HG03108 (cell line): ENCODE results near the gene INSYN2A.

ENCODE experiments used
- ATAC-seq: cut with Tn5 transposase; IDR thresholded peaks from one replicate; pipeline ENCODE4 v1.9.1; 2021; ENCODE audit warnings: moderate library complexity; ENCODE audit not compliant: unreplicated experiment

Gene INSYN2A

DNA sequence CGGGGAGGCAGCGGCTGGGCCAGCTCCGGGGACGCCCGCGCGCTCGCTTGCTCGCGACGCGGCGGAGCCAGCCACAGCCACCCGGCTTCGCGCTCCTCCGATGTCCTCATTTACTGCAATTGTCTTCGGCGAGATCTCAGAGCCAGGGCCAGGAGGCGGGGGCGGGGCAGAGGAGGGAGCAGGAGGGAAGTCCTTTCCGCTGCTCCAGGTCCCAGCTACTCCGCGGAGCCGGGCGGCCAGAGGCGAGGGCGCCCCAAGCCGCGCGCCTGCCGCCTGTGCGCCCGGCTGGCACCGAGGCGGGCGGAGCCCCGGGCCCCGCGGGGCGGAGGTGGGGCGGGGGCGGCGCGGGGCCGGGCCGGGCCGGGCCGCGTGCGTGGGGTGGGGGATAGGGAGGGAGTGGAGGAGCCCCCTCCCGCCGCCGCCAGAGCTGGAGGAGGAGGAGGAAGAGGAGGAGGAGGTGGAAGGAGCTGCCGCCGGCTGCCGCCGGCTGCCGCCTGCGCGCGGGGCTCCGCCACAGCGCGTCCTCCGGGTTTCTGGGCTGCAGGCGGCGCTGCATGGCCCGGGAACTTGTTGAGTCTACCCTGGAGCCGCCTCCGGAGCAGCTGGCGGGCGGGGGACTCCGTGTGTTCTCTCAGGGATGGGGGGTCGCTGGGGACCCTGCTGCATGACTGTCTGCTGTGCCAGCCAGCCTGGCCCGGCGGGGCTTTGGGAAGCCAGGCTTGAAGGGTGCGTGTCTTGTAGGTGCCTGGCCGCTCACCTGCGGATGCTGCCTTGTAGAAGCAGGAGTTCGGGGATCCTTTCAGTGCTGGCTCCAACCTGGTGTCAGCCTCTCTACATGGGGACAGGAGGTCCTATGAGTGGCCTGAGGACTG is at the start of gene INSYN2A:
INSYN2A (minus strand) TSS at position 310 of the 872 bp plus-strand sequence. CDS start 20,196 bp downstream, outside the sequence.
- no peak for ATAC-seq

DNA sequence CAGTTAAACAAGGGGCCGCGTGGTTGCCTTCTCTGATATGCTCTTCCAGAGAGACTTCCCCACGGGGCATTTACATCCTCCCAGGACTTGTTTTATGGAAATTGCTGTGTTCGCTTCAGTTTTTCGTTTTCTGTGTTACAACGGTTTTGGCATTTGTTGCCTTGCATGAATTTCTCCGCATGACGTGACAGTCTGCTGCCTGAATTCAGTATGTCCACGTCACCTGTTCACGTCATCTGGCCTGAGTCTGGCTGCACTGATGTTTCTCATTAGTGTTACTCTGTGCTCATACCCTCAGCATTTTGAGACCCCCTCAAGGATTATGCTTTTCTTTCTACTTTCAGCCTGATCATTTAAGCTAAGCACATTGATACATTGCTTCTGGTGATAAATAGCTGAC is 49.1 kb upstream of the INSYN2A start:
- ATAC-seq: no peak

GRCh38 chr10:127243490-127244272 is 47.3 kb upstream of the INSYN2A start:
- ATAC-seq: no peak

DNA sequence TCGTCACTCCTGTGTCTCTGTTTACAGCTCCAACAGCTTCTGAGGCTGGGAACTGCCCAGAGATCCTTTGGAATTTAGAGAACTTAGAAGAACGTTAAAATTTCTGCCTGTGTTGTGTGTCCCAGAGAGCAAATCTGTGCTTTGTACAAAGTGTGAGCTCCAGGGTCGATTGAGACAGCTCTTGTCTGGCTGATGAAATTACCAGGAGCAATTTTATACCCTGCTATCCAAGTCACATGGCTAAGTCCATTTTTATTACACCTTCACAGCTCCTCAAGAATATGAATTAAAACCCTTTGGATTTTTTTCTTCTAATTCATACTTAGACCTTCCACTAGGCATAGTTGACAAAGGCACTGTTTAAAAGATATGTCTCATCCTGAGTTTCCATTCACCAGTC is 46.5 kb upstream of the INSYN2A start:
- no peak for ATAC-seq

DNA sequence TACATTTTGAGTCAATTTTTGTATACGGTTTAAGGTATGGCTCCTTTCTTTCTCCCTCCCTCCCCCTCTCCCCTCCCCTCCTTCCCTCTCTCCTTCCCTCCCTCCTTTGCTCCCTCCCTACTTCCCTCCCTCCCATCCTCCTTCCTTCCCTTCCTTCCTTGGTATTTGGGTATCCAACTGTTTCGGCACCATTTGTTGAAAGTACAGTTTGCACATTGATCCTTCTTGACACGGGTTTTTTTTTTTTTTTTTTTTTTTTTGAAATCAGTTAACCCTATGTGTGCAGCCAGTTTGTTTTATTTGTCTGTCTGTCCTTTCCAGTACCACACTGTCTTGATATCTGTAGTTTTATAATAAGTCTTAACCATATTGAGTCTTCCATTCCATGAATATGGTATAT is 39.9 kb upstream of the INSYN2A start:
- ATAC-seq: no peak

DNA sequence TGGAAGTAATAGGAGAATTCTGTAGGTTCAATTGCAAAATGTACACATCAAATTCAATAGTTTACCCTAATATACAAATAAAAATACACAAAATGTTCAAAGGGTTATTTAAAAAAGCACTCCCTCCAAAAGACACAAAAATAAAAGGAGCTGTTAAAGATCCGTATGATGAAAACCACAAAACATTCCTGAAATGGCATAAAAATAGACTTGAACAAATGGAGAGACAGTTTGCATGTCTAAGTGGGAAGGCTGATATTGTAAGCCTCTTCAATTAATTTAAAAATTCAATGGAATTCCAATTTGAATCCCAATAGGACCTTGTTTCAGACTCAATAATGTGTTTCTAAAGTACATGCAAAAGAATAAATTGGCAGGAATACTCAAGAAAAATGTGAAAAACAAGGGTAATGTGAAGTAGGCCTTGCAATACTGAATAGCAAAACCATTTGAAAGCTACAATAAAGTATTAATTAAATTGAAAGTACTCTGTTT is 38.0 kb upstream of the INSYN2A start:
- ATAC-seq: no peak

DNA sequence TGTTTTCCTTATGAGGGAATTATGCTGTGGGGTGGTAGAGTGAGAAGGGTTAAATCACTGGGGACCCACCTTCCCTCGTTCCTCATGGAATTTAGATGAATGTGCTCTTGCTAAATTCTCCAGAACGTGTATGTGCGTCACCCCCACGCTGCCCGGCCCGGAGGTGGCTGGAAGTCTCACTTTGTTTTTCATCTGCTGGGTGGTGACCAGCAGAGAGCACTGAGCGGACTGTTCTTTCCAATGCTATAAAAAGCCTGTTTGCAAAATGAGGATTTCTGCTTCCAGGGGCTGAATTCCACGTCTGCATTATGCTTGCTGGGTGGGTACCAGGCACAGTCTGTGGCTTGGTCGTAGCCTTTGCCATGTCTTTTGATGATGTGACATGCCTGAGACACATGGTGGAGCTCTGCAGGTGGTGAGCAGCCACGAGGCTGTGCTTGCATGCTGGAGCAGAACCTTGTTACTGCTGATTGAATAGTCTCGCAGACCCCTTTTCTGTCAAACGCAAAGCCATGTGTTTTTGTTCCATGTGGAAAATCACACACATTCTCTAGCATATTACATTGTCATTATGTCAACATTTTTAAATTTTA is 31.9 kb upstream of the INSYN2A start:
- ATAC-seq: no peak

- no peak for ATAC-seq
Measured at GRCh38 chr10:127227663-127228062, 31.3 kb upstream of the INSYN2A start.

- no peak for ATAC-seq
Measured at GRCh38 chr10:127227027-127227426, 30.6 kb upstream of the INSYN2A start.

DNA sequence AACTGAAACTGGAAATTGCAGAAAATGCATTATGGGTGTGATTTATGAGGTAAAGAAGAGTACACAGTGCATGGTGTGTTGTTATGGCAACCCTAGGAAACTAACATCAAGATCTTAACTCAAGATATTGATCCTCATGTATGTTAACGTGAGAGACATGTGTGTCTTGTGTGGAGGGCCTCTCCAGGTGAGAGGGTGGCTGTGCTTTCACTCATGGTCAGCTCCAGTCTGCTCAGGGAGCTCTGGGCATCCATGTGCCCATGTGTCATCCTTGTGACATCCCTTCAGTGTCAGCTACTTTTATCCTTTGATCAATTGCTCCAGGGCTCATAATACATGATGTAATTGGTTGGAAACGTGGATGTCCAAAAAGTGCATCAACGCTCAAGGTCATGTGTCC is 24.9 kb upstream of the INSYN2A start:
- ATAC-seq: no peak

DNA sequence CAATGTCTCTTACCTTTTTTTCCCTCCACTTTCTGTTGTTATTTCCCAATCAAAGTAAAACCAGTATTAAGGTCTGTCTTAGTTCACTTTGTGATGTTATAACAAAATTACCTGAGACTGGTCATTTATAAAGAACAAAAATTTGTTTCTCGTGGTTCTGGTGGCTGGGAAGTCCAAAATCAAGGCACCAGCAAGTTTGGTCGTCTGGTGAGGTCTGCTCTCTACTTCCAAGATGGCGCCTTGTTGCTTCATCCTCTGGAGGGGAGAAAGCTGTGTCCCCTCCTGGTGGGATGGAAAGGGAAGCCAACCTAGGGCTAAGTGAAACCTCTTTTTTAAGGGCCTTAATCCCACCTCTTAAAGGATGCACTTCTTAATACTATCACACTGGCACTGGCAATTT is 22.3 kb upstream of the INSYN2A start:
- ATAC-seq: no peak

GRCh38 chr10:127216786-127217185 is 20.4 kb upstream of the INSYN2A start:
- no peak for ATAC-seq

DNA sequence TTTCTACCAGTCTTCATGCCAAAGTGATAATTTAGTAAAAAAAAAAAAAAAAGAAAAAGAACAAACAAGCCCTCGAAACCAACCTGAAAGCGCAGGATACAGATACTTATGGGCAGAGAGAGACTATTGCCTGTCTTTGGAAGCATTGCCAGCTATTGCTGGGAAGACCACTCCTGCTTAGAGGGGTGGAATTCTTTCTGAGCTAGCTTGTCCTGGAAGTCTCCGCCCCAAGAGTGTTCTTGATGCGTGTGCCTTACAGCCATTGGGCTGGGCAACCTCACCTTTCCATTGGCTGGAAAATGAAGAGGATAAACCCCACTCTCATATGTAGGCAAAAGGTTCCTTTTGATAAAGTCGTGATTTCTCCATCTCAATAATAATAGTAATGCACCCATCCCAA is 19.9 kb upstream of the INSYN2A start:
- ATAC-seq: no peak

DNA sequence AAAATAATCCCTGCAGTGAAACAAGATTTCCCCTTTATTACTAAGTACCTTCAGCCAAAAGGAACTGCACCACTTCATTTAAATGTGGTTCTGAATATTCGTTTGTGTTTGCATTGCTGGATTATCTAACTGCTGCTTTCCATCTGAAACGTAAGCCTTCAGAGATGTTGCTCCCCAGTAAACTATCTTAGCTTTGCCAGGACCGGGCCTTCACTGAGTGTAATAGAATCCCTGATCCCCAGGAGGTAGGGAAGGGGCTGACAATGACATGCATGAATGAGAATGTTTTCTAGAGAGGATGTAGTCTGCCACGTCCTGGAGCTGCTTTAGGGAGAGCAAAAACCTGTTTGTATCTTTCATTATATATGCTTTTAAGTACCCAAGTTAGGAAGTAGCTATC is 19.5 kb upstream of the INSYN2A start:
- ATAC-seq: no peak

DNA sequence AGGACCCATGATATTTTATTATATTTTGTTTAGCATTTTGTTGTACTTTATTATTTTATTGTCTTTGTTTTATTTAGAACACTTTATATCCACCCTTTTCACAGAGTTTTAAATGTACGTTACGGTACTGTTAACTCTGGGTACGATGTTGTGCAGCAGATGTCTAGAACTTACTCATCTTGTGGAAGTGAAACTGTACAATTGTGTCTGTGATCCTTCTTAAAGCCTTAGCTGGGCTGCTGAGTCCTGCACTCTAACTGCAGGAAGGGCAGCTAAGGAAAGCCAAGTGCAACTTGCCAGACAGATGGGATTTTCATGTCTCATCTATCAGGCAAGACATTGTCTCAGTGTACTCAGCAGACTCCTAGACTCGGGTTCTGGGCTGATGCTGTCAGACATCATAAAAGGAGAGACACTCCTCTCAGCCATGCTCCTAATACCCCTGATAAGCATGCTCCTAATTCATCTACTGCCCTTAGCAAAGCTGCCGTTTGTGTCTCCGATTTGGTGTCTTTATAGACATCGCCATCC is 14.6 kb upstream of the INSYN2A start:
- ATAC-seq: no peak

DNA sequence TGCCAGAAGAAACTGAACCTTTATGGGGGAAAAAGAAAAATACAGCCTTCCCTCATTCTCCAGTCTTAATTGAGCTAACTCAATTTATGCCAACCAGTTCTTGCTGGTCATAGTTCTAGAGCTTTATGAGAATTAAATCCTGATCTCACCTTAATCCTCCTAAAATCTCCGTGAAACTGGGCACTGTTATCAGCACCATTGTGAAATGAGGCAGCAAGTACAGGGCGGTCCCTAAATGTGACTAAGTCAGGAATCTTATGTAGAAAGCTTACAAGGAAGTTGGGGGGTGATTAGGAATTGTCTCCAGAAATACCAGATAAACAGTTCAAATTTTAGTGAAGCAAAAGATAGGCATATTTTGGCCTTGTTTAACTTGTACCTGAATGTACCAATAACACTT is 10.7 kb upstream of the INSYN2A start:
- ATAC-seq: no peak

DNA sequence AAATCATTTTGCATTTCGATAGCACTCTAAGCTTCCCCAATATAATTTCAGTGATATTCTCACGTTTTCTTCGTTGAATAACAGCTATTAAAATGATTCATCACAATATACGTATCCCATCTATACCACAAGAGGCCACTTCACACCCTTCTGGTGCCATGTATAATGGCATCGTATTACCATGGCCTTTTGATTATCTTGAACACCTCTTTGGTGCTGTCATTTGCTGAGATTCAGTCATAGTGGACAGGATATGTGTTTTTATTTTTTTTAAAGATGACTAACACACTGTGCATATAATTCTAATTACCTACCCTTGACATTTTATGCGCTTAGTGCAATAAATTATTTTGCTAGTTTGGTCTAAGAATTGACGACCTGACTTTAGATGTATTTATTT is 6.7 kb upstream of the INSYN2A start:
- no peak for ATAC-seq

DNA sequence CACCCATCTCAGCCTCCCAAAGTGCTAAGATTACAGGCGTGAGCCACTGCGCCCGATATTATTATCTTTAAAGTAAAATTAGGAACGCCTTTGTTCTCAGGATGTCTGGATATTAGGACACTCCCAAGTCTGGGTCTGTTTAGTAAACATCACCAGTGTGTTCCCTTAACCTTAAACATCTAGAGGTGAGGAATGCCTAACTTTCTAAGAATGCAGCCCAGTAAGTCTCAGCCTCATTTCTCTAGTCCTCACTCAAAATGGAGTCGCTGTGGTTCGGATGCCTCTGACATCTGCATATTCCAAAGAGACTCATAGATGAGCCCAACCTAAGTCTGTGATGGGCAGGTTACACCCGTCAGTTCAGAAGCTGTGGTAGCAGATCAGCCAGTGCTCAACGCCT is 4.3 kb upstream of the INSYN2A start:
- ATAC-seq: no peak

GRCh38 chr10:127198721-127199120 is 2.3 kb upstream of the INSYN2A start:
- ATAC-seq: no peak

GRCh38 chr10:127198307-127198706 is 1.9 kb upstream of the INSYN2A start:
- ATAC-seq: no peak

DNA sequence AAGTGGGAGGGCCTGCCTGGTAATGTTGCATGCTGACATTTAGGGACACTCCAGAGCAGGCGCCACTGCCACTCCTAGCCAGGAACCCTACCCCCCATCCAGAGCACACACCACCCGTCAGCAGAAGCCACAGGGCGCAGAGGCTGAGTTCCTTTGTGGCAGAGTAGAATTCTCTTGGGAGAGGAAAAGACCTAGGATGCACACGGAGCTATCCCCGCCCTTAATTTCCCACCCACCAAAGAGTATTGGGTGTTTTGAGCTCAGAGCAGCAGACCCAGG is 702 bp upstream of the INSYN2A start:
- ATAC-seq: no peak
